ENCODE results near the gene PLEKHA6.

- TF ChIP-seq EZH2 (optimal IDR thresholded peaks at IDR 0.05; ENCODE audit: low read depth, low read length) (no peak), CTCF (IDR thresholded peaks at IDR 0.05; ENCODE audit: low read length) (no peak), EZH2phosphoT487 (IDR thresholded peaks at IDR 0.05; ENCODE audit: low read length) (no peak)
Observed at GRCh38 chr1:204292740-204293139, 67.0 kb downstream of the PLEKHA6 start.

All from MM.1S (cell line).